NOMO-1 (cell line): ENCODE results near the gene GAPT.
"Not testable (repeated sequence)": the region's sequence is repeated elsewhere in the genome, so short reads cannot be mapped to it uniquely, and the experiment has no call there.

Experiments
- DNase-seq, 2 experiments: peaks; one replicate each; lab custom pipeline; 2025; ENCODE audit not compliant: unreplicated experiment in 2 of 2; lab: John Stamatoyannopoulos, UW

Gene GAPT

GRCh38 chr5:58503390-58504046, 12.3 kb downstream of the GAPT start:
- DNase-seq = no peak

DNA sequence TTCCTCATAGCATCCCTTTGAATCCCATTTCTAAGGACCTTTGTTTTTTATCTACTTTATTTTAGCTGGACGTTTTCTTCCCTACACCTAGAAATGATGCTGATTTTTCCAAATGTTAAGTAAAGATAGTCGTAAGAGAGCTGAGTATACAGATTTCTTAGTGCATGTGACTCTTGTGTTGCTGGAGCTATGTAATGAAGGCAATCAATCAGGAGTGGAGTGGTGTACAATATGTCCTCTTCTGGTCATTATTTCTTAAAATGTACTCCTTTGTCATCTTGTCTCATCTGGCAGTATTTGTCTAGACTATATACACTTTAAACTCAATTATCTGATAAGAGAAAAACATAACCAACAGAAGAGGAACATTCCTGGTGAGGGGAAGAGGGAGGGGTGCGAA, 13.5 kb downstream of the GAPT start:
- DNase-seq = no peak

- peak; percentile 28 to 45 for DNase-seq
Measured at GRCh38 chr5:58505502-58505901, 14.3 kb downstream of the GAPT start.

DNA sequence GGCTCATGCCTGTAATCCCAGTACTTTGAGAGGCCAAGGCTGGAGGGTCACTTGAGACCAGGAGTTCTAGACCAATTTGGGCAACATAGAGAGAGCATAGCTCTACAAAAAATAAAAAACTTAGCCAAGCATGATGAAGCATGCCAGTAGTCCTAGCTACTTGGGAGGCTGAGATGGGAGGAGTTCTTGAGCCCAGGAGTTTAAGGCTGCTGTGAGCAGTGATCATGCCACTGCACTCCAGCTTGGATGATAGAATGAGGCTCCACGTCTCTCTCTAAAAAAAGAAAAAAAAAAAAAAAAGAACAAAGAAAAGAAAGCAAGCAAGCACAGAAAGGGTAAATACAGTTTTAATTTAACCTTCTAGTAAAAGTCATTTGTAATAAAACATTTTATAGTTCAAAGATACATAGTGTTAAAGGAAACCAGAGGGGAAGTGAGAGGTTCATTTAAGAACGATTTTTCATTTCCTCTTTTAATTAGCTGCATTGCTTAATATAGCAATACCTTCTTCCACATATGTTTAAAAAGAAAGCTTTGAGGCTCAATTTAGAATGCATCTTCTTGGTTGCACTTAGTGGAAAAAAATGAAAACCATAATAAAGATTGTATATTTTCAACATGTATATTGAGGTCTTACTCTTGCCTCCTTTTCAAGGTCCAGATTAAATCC, 14.9 kb downstream of the GAPT start:
- DNase-seq = peak; percentile 17 to 89

- no peak for DNase-seq
Measured at GRCh38 chr5:58507715-58508114, 16.5 kb downstream of the GAPT start.

GRCh38 chr5:58517198-58517597, 26.0 kb downstream of the GAPT start:
- DNase-seq = no peak

DNA sequence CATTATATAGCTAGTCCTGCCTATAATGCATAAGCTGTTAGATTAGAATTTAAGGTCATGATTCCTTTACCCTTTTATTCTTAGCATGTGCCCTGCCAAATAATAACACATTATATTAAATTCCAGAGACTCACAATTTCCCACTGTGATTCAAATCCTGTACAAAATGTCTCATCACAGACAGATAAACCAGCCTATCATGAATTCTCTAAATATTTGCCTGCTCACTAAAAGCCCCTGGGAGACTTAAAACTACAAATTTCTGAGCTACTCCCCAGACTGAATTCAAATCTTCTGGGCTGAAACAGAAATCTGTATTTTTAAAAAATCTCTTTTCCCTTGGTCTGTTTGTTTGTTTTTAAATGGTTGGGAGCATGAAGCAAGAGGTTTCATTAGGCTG, 32.7 kb downstream of the GAPT start:
- DNase-seq = no peak

GRCh38 chr5:58524571-58524970, 33.3 kb downstream of the GAPT start:
- no peak for DNase-seq

GRCh38 chr5:58530942-58531490, 39.8 kb downstream of the GAPT start:
- DNase-seq = no peak

DNA sequence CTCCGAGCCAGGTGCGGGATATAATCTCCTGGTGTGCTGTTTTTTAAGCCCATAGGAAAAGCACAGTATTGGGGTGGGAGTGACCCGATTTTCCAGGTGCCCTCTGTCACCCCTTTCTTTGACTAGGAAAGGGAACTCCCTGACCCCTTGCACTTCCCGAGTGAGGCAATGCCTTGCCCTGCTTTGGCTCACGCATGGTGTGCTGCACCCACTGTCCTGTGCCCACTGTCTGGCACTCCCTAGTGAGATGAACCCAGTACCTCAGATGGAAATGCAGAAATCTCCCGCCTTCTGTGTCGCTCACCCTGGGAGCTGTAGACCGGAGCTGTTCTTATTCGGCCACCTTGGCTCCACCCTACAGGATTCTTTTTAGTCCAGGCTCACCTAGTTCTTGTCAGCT, 50.7 kb downstream of the GAPT start:
- DNase-seq = not testable (repeated sequence)

DNA sequence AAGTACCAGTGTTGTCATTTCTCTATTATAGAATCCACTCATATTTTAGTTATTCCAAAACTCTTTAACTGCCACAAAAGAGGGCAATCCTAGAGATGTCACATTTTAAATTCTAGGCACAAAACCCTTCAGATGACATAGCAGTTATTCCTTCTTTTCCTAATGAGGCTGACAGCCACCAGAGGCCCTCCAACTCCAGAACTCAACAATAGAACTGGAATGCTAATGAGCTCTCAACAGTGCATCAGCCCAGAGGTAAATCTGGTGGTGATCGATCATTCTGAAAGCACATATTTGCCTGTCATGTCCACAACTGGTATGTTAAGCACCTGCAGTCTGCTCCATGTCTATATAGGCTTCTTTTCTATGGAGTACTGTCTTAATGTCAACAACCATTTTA, 51.5 kb downstream of the GAPT start:
- DNase-seq = no peak

DNA sequence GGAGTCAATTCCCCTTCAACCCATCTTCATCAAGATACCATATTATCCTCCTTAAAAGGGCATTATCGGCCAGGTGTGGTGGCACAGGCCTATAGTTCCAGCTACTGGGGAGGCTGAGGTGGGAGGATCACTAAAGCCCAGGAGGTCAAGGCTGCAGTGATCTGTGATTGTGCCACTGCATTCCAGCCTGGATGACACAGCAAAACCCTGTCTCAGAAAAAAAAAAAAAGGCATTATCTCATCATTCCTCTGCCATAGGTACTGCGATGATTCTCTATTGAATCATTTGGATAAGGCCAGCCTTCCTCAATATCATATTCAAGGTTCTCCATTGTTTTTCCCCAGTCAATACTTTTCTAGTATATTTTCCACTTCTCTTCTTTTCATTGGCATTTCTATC, 52.5 kb downstream of the GAPT start:
- DNase-seq = no peak

DNA sequence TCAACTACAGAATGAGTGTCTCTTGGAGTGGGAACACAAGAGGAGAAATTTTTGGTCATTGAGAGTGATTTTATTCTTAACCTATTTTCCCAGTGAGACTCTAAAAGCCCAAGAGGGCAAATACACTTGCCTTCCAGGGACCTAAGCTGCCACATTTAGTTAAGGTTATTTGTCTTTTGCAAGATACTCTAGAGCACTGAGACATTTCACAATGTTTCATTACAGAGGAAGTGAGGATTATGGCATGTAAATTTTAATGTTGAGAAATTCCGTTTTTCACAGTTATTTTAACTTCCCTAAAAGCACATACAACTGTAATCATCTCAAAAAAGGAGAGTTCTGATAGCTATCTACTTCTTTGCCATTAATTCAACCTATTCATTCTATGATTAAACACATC, 53.0 kb downstream of the GAPT start:
- peak; percentile 84 to 94 for DNase-seq

- DNase-seq = peak; percentile 12 to 46
Measured at GRCh38 chr5:58544926-58545325, 53.7 kb downstream of the GAPT start.

GRCh38 chr5:58545912-58546311, 54.7 kb downstream of the GAPT start:
- peak; percentile 63 to 83 for DNase-seq
